Stimulated activated CD4-positive, alpha-beta T cell treated with anti-CD3 and anti-CD28 coated beads, Interleukin-2, amount 100 ng/mL, for 24 hours (primary cell): ENCODE data around the gene MEIOB.
"Not testable (repeated sequence)": the region's sequence is repeated elsewhere in the genome, so short reads cannot be mapped to it uniquely, and the experiment has no call there.

Experiments
- DNase-seq, 2 donors: peaks; one replicate each; pipeline ENCODE4 v3.0.0-alpha.2; 2020

Gene MEIOB

GRCh38 chr16:1907226-1907860 is 35.4 kb upstream of the MEIOB start:
- DNase-seq = no peak

- no peak for DNase-seq
Measured at GRCh38 chr16:1906846-1907165, 34.8 kb upstream of the MEIOB start.

- DNase-seq = no peak
Measured at GRCh38 chr16:1906055-1906845, 34.3 kb upstream of the MEIOB start.

GRCh38 chr16:1903845-1904840 is 32.2 kb upstream of the MEIOB start:
- no peak for DNase-seq

GRCh38 chr16:1903220-1903574 is 31.2 kb upstream of the MEIOB start:
- DNase-seq = no peak

- DNase-seq = no peak
Measured at GRCh38 chr16:1902547-1903219, 30.7 kb upstream of the MEIOB start.

GRCh38 chr16:1900452-1900774 is 28.4 kb upstream of the MEIOB start:
- DNase-seq = no peak

GRCh38 chr16:1899641-1900451 is 27.9 kb upstream of the MEIOB start:
- DNase-seq = no peak

- not testable (repeated sequence) for DNase-seq
Measured at GRCh38 chr16:1897692-1898091, 25.7 kb upstream of the MEIOB start.

GRCh38 chr16:1895949-1896675 is 24.1 kb upstream of the MEIOB start:
- no peak for DNase-seq

- DNase-seq = no peak
Measured at GRCh38 chr16:1895068-1895467, 23.1 kb upstream of the MEIOB start.

GRCh38 chr16:1890708-1891050 is 18.7 kb upstream of the MEIOB start:
- DNase-seq = no peak

- no peak for DNase-seq
Measured at GRCh38 chr16:1890024-1890707, 18.2 kb upstream of the MEIOB start.

- DNase-seq = no peak
Measured at GRCh38 chr16:1887711-1888354, 15.9 kb upstream of the MEIOB start.

- DNase-seq = no peak
Measured at GRCh38 chr16:1884889-1885288, 12.9 kb upstream of the MEIOB start.

- DNase-seq = no peak
Measured at GRCh38 chr16:1884155-1884760, 12.3 kb upstream of the MEIOB start.

- DNase-seq = not testable (repeated sequence)
Measured at GRCh38 chr16:1881172-1881571, 9.2 kb upstream of the MEIOB start.

- no peak for DNase-seq
Measured at GRCh38 chr16:1879477-1879876, 7.5 kb upstream of the MEIOB start.

GRCh38 chr16:1878256-1878655 is 6.3 kb upstream of the MEIOB start:
- DNase-seq = no peak

- DNase-seq = no peak
Measured at GRCh38 chr16:1877804-1878203, 5.8 kb upstream of the MEIOB start.
